Mesenchymal stem cell (in vitro differentiated cells and primary cell): ENCODE data around the gene BACH1.
A peak's percentile ranks its signal among the peaks of the same experiment; 100 is the strongest.

Source experiments
- DNase-seq: peaks from one replicate; pipeline ENCODE4 v3.0.0-alpha.2; 2013
- H2AFZ ChIP-seq: one replicate; pipeline ENCODE4 v1.6.1; 2013; ENCODE audit warnings: low read depth, mild to moderate bottlenecking, control low read depth, inconsistent platforms, low read length, moderate library complexity
- H2AK5ac ChIP-seq: 2 replicates; pipeline ENCODE4 v1.6.1; 2013; ENCODE audit warnings: low read length, moderate library complexity, mild to moderate bottlenecking, inconsistent platforms; ENCODE audit not compliant: severe bottlenecking
- H2BK120ac ChIP-seq: one replicate; pipeline ENCODE4 v1.6.1; 2013; ENCODE audit warnings: low read depth, mild to moderate bottlenecking, inconsistent platforms, low read length, moderate library complexity
- H2BK12ac ChIP-seq, 2 experiments: one replicate each; pipeline ENCODE4 v1.6.1; 2013; ENCODE audit warnings: inconsistent platforms in 2 of 2, low read length in 2 of 2, mild to moderate bottlenecking in 2 of 2, moderate library complexity in 2 of 2, control low read depth in 1 of 2
- H2BK15ac ChIP-seq: one replicate; pipeline ENCODE4 v1.6.1; 2013; ENCODE audit warnings: mild to moderate bottlenecking, low read depth, inconsistent platforms; ENCODE audit not compliant: poor library complexity, severe bottlenecking
- H2BK5ac ChIP-seq: 2 replicates; pipeline ENCODE4 v1.6.1; 2013; ENCODE audit warnings: low read depth, mild to moderate bottlenecking, low read length, control low read depth, inconsistent platforms; ENCODE audit not compliant: poor library complexity, severe bottlenecking
- H3K14ac ChIP-seq, 2 experiments: one replicate each; pipeline ENCODE4 v1.6.1; 2013; ENCODE audit warnings: inconsistent platforms in 2 of 2, low read length in 2 of 2, control low read depth in 1 of 2, mild to moderate bottlenecking in 1 of 2, moderate library complexity in 1 of 2
- H3K18ac ChIP-seq, 2 experiments: one replicate each; pipeline ENCODE4 v1.6.1; 2013; ENCODE audit warnings: inconsistent platforms in 2 of 2, low read length in 2 of 2, control low read depth in 1 of 2, low read depth in 1 of 2, mild to moderate bottlenecking in 1 of 2
- H3K23ac ChIP-seq, 2 experiments: one replicate each; pipeline ENCODE4 v1.6.1; 2013; ENCODE audit warnings: inconsistent platforms in 2 of 2, low read length in 2 of 2, mild to moderate bottlenecking in 2 of 2, moderate library complexity in 2 of 2, control low read depth in 1 of 2
- H3K27ac ChIP-seq: 2 replicates; pipeline ENCODE4 v1.5.1; 2013; ENCODE audit warnings: mild to moderate bottlenecking, moderate library complexity, low read length, control low read depth, inconsistent platforms; ENCODE audit not compliant: poor library complexity, severe bottlenecking
- H3K27me3 ChIP-seq, 2 experiments: 2 replicates each; pipeline versions ENCODE4 v1.6.1 to v1.7.0; 2013; ENCODE audit warnings: low read length in 2 of 2, mild to moderate bottlenecking in 2 of 2, moderate library complexity in 2 of 2, control low read depth in 1 of 2, inconsistent platforms in 1 of 2; ENCODE audit not compliant: control insufficient read depth in 1 of 2, insufficient read depth in 1 of 2
- H3K36me3 ChIP-seq, 2 experiments: 2 replicates each; pipeline versions ENCODE4 v1.6.1 to v1.7.0; 2013; ENCODE audit warnings: low read length in 2 of 2, control low read depth in 1 of 2, inconsistent platforms in 1 of 2, low read depth in 1 of 2, mild to moderate bottlenecking in 1 of 2; ENCODE audit not compliant: insufficient read depth in 2 of 2, control insufficient read depth in 1 of 2
- H3K4ac ChIP-seq, 2 experiments: one replicate each; pipeline ENCODE4 v1.6.1; 2013; ENCODE audit warnings: inconsistent platforms in 2 of 2, low read length in 2 of 2, mild to moderate bottlenecking in 2 of 2, moderate library complexity in 2 of 2, control low read depth in 1 of 2, low read depth in 1 of 2
- H3K4me1 ChIP-seq: 2 replicates; pipeline ENCODE4 v1.6.1; 2013; ENCODE audit warnings: low read depth, low read length, control low read depth; ENCODE audit not compliant: control insufficient read depth, insufficient read depth
- H3K4me2 ChIP-seq: 2 replicates; pipeline ENCODE4 v1.6.1; 2013; ENCODE audit warnings: low read length, mild to moderate bottlenecking, inconsistent platforms; ENCODE audit not compliant: poor library complexity, severe bottlenecking
- H3K4me3 ChIP-seq, 2 experiments: 2 replicates each; pipeline versions ENCODE4 v1.5.1 to v1.7.0; 2013; ENCODE audit warnings: low read length in 2 of 2, mild to moderate bottlenecking in 2 of 2, control low read depth in 1 of 2, low read depth in 1 of 2; ENCODE audit not compliant: insufficient read depth in 1 of 2
- H3K79me1 ChIP-seq: replicated peaks from 2 replicates; pipeline ENCODE4 v1.6.1; 2013; ENCODE audit warnings: mild to moderate bottlenecking, control low read depth, low read length, inconsistent platforms; ENCODE audit not compliant: poor library complexity, severe bottlenecking
- H3K9ac ChIP-seq: 2 replicates; pipeline ENCODE4 v1.7.0; 2013; ENCODE audit warnings: mild to moderate bottlenecking, low read length, moderate library complexity
- H3K9me3 ChIP-seq: 2 replicates; pipeline ENCODE4 v1.7.0; 2013; ENCODE audit warnings: mild to moderate bottlenecking, low read length; ENCODE audit not compliant: control insufficient read depth
- H4K8ac ChIP-seq: one replicate; pipeline ENCODE4 v1.6.1; 2013; ENCODE audit warnings: inconsistent platforms, mild to moderate bottlenecking, low read length, moderate library complexity
- H4K91ac ChIP-seq: one replicate; pipeline ENCODE4 v1.6.1; 2013; ENCODE audit warnings: mild to moderate bottlenecking, low read length, inconsistent platforms
- WGBS: methylation state at CpG from one replicate; pipeline ENCODE4 v1.1.7; 2013; ENCODE audit warnings: mixed read lengths; 5-methylcytosine and 5-hydroxymethylcytosine counted together

BACH1 gene

GRCh38 chr21:29382030-29382654 is 83.4 kb downstream of the BACH1 start:
- Histone ChIP-seq H3K23ac (no peak overlapping the region), H3K18ac (no peak overlapping the region), H2AFZ (no peak overlapping the region), H3K4me2 (peak overlapping the region; percentile 42), H2BK15ac (no peak overlapping the region), H2AK5ac (peak overlapping the region; percentile 47), H3K4me3 (no peak overlapping the region), H4K8ac (no peak overlapping the region), H4K91ac (no peak overlapping the region), H2BK120ac (no peak overlapping the region), H3K4me1 (peaks cover 3% of the 10 kb centered on the region), H3K14ac (no peak overlapping the region), H3K36me3 (no peaks in the 10 kb centered on the region), H3K27me3 (no peaks in the 10 kb centered on the region), H3K79me1 (peaks cover 5% of the 10 kb centered on the region), H3K9ac (no peak overlapping the region), H2BK5ac (peak overlapping the region; percentile 92), H3K4ac (no peak overlapping the region), H3K27ac (peak overlapping the region; percentile 96), H3K9me3 (no peaks in the 10 kb centered on the region), H2BK12ac (no peak overlapping the region)
- 73% methylated on average over 2 of the region's 4 CpGs for WGBS
- DNase-seq: peak; percentile 47

DNA sequence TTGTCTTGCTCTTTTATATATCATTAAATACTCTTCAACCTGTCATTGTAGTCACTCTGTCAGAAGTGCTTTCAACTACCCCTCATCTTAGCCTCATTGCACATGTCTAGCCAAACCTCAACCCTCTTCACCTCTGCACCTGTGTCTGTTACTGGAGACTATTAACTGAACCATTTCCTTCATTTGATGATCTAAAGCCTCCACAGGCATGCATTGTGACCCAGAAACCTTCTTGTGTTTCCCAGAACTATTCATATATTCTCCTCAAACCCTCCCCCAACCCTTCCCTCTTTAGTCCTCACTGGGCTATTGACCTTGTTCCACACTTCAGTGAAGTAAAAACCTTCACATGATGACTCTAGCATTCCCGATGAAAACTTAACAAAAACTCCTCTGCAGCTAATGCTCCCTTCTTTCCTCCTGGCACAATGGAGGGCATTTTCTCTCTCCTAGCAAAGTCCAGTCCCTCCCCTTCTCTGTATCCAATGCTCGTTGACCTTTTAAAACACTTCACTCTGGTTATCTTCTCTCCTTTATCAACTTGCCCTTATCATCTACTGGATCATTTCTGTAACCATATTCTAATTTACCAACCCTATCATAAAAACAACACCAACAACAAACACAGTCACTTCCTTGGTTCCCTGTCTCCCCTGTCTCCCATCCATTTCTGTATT is 86.1 kb downstream of the BACH1 start:
- Histone ChIP-seq H2BK120ac (no peak overlapping the region), H3K14ac (no peak overlapping the region), H3K4me1 (peaks cover 3% of the 10 kb centered on the region), H3K18ac (no peak overlapping the region), H3K79me1 (peaks cover 1% of the 10 kb centered on the region), H2BK12ac (no peak overlapping the region), H3K9me3 (no peaks in the 10 kb centered on the region), H3K23ac (no peak overlapping the region), H3K4me3 (no peak overlapping the region), H3K27me3 (no peaks in the 10 kb centered on the region), H2BK15ac (no peak overlapping the region), H2AK5ac (no peak overlapping the region), H2BK5ac (no peak overlapping the region), H3K27ac (peak overlapping the region; percentile 57), H3K4ac (no peak overlapping the region), H4K8ac (no peak overlapping the region), H3K9ac (no peak overlapping the region), H2AFZ (no peak overlapping the region), H4K91ac (no peak overlapping the region), H3K36me3 (peaks cover 0 to 4% of the 10 kb centered on the region in 2 experiments), H3K4me2 (no peak overlapping the region)
- 84% methylated on average over 2 of the region's 2 CpGs for WGBS
- DNase-seq: no peak

- H3K9ac ChIP-seq: no peak overlapping the region
- no peak for DNase-seq
- no peak overlapping the region for H4K8ac ChIP-seq
- H2AFZ ChIP-seq: no peak overlapping the region
- H3K4me3 ChIP-seq: no peak overlapping the region
- H2BK120ac ChIP-seq: no peak overlapping the region
- H3K79me1 ChIP-seq: peaks cover 3% of the 10 kb centered on the region
- no peak overlapping the region for H3K18ac ChIP-seq
- no peak overlapping the region for H2BK5ac ChIP-seq
- no peak overlapping the region for H3K27ac ChIP-seq
- H3K4me1 ChIP-seq: peaks cover 3% of the 10 kb centered on the region
- no peak overlapping the region for H2BK15ac ChIP-seq
- H2BK12ac ChIP-seq: no peak overlapping the region
- H2AK5ac ChIP-seq: peak overlapping the region; percentile 87
- H3K9me3 ChIP-seq: no peaks in the 10 kb centered on the region
- 94% methylated on average over 5 of the region's 6 CpGs for WGBS
- H3K14ac ChIP-seq: no peak overlapping the region
- H3K4ac ChIP-seq: no peak overlapping the region
- peaks cover 0 to 4% of the 10 kb centered on the region in 2 experiments for H3K36me3 ChIP-seq
- H3K27me3 ChIP-seq: no peaks in the 10 kb centered on the region
- H3K23ac ChIP-seq: no peak overlapping the region
- H4K91ac ChIP-seq: no peak overlapping the region
- no peak overlapping the region for H3K4me2 ChIP-seq
Measured at GRCh38 chr21:29385934-29386520, 87.3 kb downstream of the BACH1 start.

DNA sequence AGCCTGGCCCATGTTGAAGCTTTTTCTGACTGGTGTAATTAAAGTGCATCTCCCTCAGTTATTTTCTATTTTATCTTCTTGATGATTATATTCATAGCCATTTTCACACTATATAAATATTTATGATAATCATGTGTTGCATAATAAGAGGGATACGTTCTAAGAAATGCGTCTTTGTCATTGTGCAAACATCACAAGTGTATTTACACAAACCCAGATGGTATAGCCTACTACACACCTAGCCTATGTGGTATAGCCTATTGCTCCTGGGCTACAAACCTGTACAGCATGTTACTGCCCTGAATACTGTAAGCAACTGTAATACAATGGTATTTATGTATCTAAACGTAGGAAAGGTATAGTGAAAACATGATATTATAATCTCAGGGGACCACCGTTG is 88.1 kb downstream of the BACH1 start:
- 94% methylated on average over 4 of the region's 4 CpGs for WGBS
- Histone ChIP-seq H3K23ac (no peak overlapping the region), H2BK15ac (no peak overlapping the region), H2AK5ac (no peak overlapping the region), H3K4me3 (no peak overlapping the region), H3K4ac (no peak overlapping the region), H4K8ac (no peak overlapping the region), H3K4me1 (no peaks in the 10 kb centered on the region), H2BK120ac (no peak overlapping the region), H3K27me3 (no peaks in the 10 kb centered on the region), H3K14ac (no peak overlapping the region), H3K36me3 (peaks cover 0 to 4% of the 10 kb centered on the region in 2 experiments), H3K9ac (no peak overlapping the region), H3K27ac (no peak overlapping the region), H3K79me1 (peaks cover 3% of the 10 kb centered on the region), H4K91ac (no peak overlapping the region), H3K18ac (no peak overlapping the region), H2AFZ (no peak overlapping the region), H3K4me2 (no peak overlapping the region), H3K9me3 (no peaks in the 10 kb centered on the region), H2BK12ac (no peak overlapping the region), H2BK5ac (no peak overlapping the region)
- DNase-seq: no peak
